ENCODE results near the gene LIMCH1.

DNA sequence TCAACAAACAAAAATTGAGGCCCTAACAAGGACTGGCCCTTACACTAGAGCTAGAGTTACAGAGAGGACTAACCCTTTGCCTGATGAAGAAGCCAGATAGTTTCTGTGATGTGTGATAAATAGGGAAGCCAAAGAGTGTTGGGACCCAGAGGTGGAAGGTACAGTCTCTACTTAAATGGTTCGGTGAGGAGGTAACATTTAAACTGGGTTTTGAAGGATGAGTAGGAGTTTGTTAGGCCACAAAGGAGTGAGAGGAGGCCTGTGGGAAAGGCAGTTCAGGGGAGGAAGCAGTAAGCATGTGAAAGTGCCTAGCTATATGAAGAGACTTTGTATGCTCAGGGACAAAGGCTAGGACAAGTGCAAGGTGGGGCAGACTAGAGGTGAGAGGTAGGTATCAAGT is 23.8 kb upstream of the LIMCH1 start:
- TF ChIP-seq CTCF (IDR thresholded peaks at IDR 0.05) (no peak), EP300 (IDR thresholded peaks at IDR 0.05) (no peak), POLR2A (IDR thresholded peaks at IDR 0.05) (no peak), POLR2AphosphoS5 (IDR thresholded peaks at IDR 0.05) (no peak)

Data from suprapubic skin (tissue), 4 donors.